Panc1 (cell line): ENCODE data around the gene C19orf53. TPM values are rescaled to one million over a fixed set of nuclear protein-coding genes. Genes with fewer than 3 reads are reported as not detected.

Experiments
- ATAC-seq: fragments of 200-7000 bp; cut with Tn5 transposase; 2 replicates; pipeline ENCODE4 v1.9.1; 2020; ENCODE audit warnings: mild to moderate bottlenecking, moderate library complexity
- BruUV-seq: library from RNA; stranded (reverse); fragments of 400-500 nt; replicated peaks from 2 replicates; lab custom pipeline; 2021; lab: Mats Ljungman, UMichigan
- CTCF ChIA-PET: fragments of 300-600 bp; sonication (Branson Sonifier 250); formaldehyde crosslinking; loops from one replicate; lab custom pipeline; 2022; ENCODE audit warnings: antibody characterized with exemption; lab: Charles Lee
- POLR2A ChIA-PET: fragments of 300-600 bp; sonication (Branson Sonifier 250); formaldehyde crosslinking; loops from one replicate; lab custom pipeline; 2022; ENCODE audit warnings: antibody characterized with exemption; lab: Charles Lee
- DNase-seq: peaks from one replicate; pipeline ENCODE4 v3.0.0-alpha.2; 2010; ENCODE audit warnings: low read depth, low spot score
- H3K27ac ChIP-seq: 2 replicates; pipeline ENCODE4 v1.5.1; 2011; ENCODE audit warnings: mild to moderate bottlenecking, low read length, inconsistent platforms
- H3K27me3 ChIP-seq: fragments of 200-500 bp; sonication (Bioruptor generic); 2 replicates; pipeline ENCODE4 v1.6.0; 2014; ENCODE audit warnings: low read length, inconsistent platforms; ENCODE audit not compliant: control insufficient read depth, insufficient read depth
- H3K36me3 ChIP-seq: fragments of 200-500 bp; sonication (Bioruptor generic); 2 replicates; pipeline ENCODE4 v1.5.1; 2014; ENCODE audit warnings: inconsistent platforms, mild to moderate bottlenecking, low read length, moderate library complexity; ENCODE audit not compliant: control insufficient read depth, insufficient read depth
- H3K4me1 ChIP-seq: 2 replicates; pipeline ENCODE4 v1.5.1; 2011; ENCODE audit warnings: inconsistent platforms, mild to moderate bottlenecking, low read length, moderate library complexity; ENCODE audit not compliant: control insufficient read depth, insufficient read depth
- H3K4me3 ChIP-seq, 2 experiments: 2 replicates each; pipeline ENCODE4 v1.5.1; 2011 to 2012; ENCODE audit warnings: low read depth in 2 of 2, low read length in 2 of 2, mild to moderate bottlenecking in 2 of 2, inconsistent platforms in 1 of 2, moderate library complexity in 1 of 2
- H3K9me3 ChIP-seq: fragments of 200-500 bp; sonication (Bioruptor generic); 2 replicates; pipeline ENCODE4 v1.5.1; 2014; ENCODE audit warnings: low read depth, mild to moderate bottlenecking, inconsistent platforms, low read length, moderate library complexity; ENCODE audit not compliant: control insufficient read depth, insufficient read depth
- POLR2AphosphoS5 ChIP-seq: IDR thresholded peaks from 2 replicates; pipeline ENCODE4 v1.6.1; 2012; ENCODE audit warnings: mild to moderate bottlenecking, low read depth, low read length, moderate library complexity
- REST ChIP-seq, 2 experiments: IDR thresholded peaks; 2 replicates each; pipeline ENCODE4 v1.6.1; 2011 to 2012; ENCODE audit warnings: low read depth in 2 of 2, control low read depth in 1 of 2, low read length in 1 of 2, mild to moderate bottlenecking in 1 of 2, moderate library complexity in 1 of 2; ENCODE audit not compliant: insufficient read depth in 1 of 2
- SIN3A ChIP-seq: IDR thresholded peaks from 2 replicates; pipeline ENCODE4 v1.6.1; 2012; ENCODE audit warnings: low read depth, mild to moderate bottlenecking, low read length, moderate library complexity, borderline replicate concordance; ENCODE audit not compliant: insufficient read depth
- in situ Hi-C: cut with HindIII; loops from 2 replicates; pipeline ENCODE4 v1.10.0; 2016; ENCODE audit warnings: low sequenced_read_pairs, low pct_unique_long_range_greater_than_20kb
- intact Hi-C: fragments of 100-400 bp; cut with micrococcal nuclease; formaldehyde crosslinking; loops from one replicate; pipeline ENCODE4 v1.10.0; 2022; ENCODE audit not compliant: unreplicated experiment
- total RNA-seq: library from RNA; stranded (reverse); gene quantifications from one replicate; pipeline ENCODE4 v1.2.1, GENCODE V29; 2021; ENCODE audit not compliant: unreplicated experiment

Gene C19orf53
- total RNA-seq, 1 experiment from 2014 or later: 97.2 TPM

- Histone ChIP-seq H3K9me3 (no peaks in the 10 kb centered on the region), H3K27ac (no peak overlapping the region), H3K36me3 (no peaks in the 10 kb centered on the region), H3K4me1 (no peaks in the 10 kb centered on the region), H3K4me3 (no peak overlapping the region), H3K27me3 (no peaks in the 10 kb centered on the region)
- ChIA-PET CTCF (interaction anchor here (0.6 kb wide), 1 partner anchor 232 kb away, joined by 4 read pairs; no protein-coding TSS in a partner anchor), POLR2A (no interaction called here)
- intact Hi-C loops (no loop called here), in situ Hi-C loops (no loop called here)
- TF ChIP-seq POLR2AphosphoS5: no peak
- no peak for TF ChIP-seq SIN3A
- TF ChIP-seq REST (IDR thresholded peaks at IDR 0.05; ENCODE audit: insufficient read depth in 1 of 2, low read depth in 2 of 2, low read length in 1 of 2): no peak
- ATAC-seq (no peak), DNase-seq (no peak)
- no TSS peak for BruUV-seq
Observed at GRCh38 chr19:13824703-13825102, 50.4 kb downstream of the C19orf53 start.

- in situ Hi-C loops (no loop called here), intact Hi-C loops (no loop called here)
- Histone ChIP-seq H3K27ac (no peak overlapping the region), H3K36me3 (no peaks in the 10 kb centered on the region), H3K4me3 (no peak overlapping the region), H3K4me1 (no peaks in the 10 kb centered on the region), H3K9me3 (no peaks in the 10 kb centered on the region), H3K27me3 (no peaks in the 10 kb centered on the region)
- CTCF ChIA-PET: no interaction called here
- no TSS peak for BruUV-seq
- peak; percentile 75 for ATAC-seq
- no peak for DNase-seq
- no peak for TF ChIP-seq POLR2AphosphoS5
- TF ChIP-seq REST (IDR thresholded peaks at IDR 0.05; ENCODE audit: insufficient read depth in 1 of 2, low read depth in 2 of 2, low read length in 1 of 2): no peak
- POLR2A ChIA-PET: no interaction called here
Observed at GRCh38 chr19:13825489-13826441, 51.5 kb downstream of the C19orf53 start.
